ENCODE measurements around the gene IL21R. TPM values are rescaled to one million over a fixed set of nuclear protein-coding genes. Genes with fewer than 3 reads are reported as not detected.

Gene IL21R
- total RNA-seq, 1 donor: 10.1 TPM

DNA sequence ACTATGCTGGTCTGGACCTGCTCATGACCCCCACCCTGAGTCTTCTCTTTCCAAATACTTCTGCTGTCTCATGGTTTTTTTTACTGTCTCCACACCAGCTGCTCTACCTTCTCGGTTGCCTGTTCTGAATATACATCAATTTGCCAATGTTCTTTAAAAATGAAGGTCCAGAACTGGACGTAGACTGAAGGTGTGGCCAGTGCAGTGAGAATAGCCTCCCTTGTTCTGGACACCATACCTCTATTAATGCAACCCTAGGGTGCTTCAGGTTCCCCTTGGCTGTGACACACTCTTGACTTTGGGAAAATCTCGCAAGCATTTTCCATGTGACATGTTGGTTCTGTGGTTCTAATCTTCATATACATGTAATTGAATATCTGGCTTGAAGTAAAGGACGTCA is 15.3 kb upstream of the IL21R start:
- DNase-seq (ENCODE audit: insufficient read length, low spot score, missing footprints): no peak
- no peaks in the 10 kb centered on the region for H3K79me2 ChIP-seq (ENCODE audit: insufficient read depth, low read length)
- H4K20me1 ChIP-seq (ENCODE audit: insufficient read depth, low read length): no peaks in the 10 kb centered on the region
- no peak overlapping the region for H3K27ac ChIP-seq (ENCODE audit: low read depth, low read length)
- H3K4me1 ChIP-seq (ENCODE audit: insufficient read depth, low read length): no peaks in the 10 kb centered on the region
- H3K27me3 ChIP-seq (ENCODE audit: insufficient read depth, low read length): no peaks in the 10 kb centered on the region
- H3K9me3 ChIP-seq (ENCODE audit: low read depth, low read length): peaks cover 5% of the 10 kb centered on the region
- TF ChIP-seq, protein P1, sequence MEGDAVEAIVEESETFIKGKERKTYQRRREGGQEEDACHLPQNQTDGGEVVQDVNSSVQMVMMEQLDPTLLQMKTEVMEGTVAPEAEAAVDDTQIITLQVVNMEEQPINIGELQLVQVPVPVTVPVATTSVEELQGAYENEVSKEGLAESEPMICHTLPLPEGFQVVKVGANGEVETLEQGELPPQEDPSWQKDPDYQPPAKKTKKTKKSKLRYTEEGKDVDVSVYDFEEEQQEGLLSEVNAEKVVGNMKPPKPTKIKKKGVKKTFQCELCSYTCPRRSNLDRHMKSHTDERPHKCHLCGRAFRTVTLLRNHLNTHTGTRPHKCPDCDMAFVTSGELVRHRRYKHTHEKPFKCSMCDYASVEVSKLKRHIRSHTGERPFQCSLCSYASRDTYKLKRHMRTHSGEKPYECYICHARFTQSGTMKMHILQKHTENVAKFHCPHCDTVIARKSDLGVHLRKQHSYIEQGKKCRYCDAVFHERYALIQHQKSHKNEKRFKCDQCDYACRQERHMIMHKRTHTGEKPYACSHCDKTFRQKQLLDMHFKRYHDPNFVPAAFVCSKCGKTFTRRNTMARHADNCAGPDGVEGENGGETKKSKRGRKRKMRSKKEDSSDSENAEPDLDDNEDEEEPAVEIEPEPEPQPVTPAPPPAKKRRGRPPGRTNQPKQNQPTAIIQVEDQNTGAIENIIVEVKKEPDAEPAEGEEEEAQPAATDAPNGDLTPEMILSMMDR (IDR thresholded peaks at IDR 0.05; ENCODE audit: extremely low read depth, low read depth, low read length): no peak
- no peaks in the 10 kb centered on the region for H3K36me3 ChIP-seq (ENCODE audit: insufficient read depth, low read length)
- H2AFZ ChIP-seq (ENCODE audit: low read length): no peak overlapping the region
- H3K4me2 ChIP-seq (ENCODE audit: insufficient read depth, low read length): no peak overlapping the region
- H3K4me3 ChIP-seq (ENCODE audit: insufficient read depth, low read length): no peak overlapping the region

DNA sequence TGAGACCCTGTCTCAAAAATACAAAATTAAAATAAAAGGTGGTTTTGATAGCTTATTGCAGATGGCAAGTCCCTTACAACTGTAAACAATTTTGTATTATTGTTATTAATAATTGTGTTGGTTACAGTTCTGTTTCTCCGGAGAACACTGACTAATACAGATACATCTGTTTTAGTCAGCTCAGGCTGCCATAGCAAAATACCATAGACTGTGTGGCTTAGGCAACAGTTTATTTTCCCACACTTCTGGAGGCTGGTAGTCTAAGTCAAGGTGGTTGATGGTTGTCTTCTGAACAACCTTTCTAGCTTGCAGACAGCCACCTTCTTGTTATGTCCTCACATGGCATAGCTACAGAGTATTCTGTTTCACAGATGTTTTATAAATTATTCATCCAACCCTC is 14.2 kb upstream of the IL21R start:
- Histone ChIP-seq H3K4me3 (ENCODE audit: insufficient read depth, low read length) (no peak overlapping the region), H3K79me2 (ENCODE audit: insufficient read depth, low read length) (no peaks in the 10 kb centered on the region), H4K20me1 (ENCODE audit: insufficient read depth, low read length) (no peaks in the 10 kb centered on the region), H3K27me3 (ENCODE audit: insufficient read depth, low read length) (no peaks in the 10 kb centered on the region), H3K4me1 (ENCODE audit: insufficient read depth, low read length) (no peaks in the 10 kb centered on the region), H2AFZ (ENCODE audit: low read length) (no peak overlapping the region), H3K27ac (ENCODE audit: low read depth, low read length) (no peak overlapping the region), H3K9me3 (ENCODE audit: low read depth, low read length) (peaks cover 5% of the 10 kb centered on the region), H3K36me3 (ENCODE audit: insufficient read depth, low read length) (no peaks in the 10 kb centered on the region), H3K4me2 (ENCODE audit: insufficient read depth, low read length) (no peak overlapping the region)
- no peak for DNase-seq (ENCODE audit: insufficient read length, low spot score, missing footprints)
- TF ChIP-seq, protein P1 (IDR thresholded peaks at IDR 0.05; ENCODE audit: extremely low read depth, low read depth, low read length): no peak

DNA sequence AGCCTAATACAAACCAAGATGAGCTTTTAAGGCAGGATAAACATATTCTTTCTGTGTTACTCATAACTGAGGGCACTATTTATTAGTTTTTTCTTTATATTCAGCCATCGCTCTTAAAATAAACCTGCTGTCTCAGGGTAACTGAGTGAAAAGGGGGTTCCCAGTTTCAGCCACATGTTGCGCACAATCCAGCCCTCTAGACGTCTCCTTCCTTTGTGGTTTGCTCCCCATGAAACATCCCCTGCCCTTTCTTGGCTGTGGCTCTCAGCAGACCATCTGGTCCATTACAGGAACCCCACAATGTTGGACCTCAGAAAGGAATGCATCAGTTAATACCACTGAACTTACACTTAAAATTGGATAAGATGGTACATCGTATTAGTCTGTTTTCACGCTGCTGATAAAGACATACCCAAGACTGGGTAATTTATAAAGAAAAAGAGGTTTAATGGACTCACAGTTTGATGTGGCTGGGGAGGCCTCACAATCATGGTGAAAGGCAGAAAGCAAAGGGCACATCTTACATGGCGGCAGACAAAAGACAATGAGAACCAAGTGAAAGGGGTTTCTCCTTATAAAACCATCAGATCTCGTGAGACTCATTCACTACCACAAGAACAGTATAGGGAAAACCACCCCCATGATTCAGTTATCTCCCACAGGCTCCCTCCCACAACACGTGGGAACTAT is 12.6 kb upstream of the IL21R start:
- no peaks in the 10 kb centered on the region for H3K36me3 ChIP-seq (ENCODE audit: insufficient read depth, low read length)
- no peaks in the 10 kb centered on the region for H4K20me1 ChIP-seq (ENCODE audit: insufficient read depth, low read length)
- TF ChIP-seq, protein P1 (IDR thresholded peaks at IDR 0.05; ENCODE audit: extremely low read depth, low read depth, low read length): no peak
- H3K4me3 ChIP-seq (ENCODE audit: insufficient read depth, low read length): no peak overlapping the region
- no peaks in the 10 kb centered on the region for H3K27me3 ChIP-seq (ENCODE audit: insufficient read depth, low read length)
- DNase-seq (ENCODE audit: insufficient read length, low spot score, missing footprints): no peak
- H3K4me1 ChIP-seq (ENCODE audit: insufficient read depth, low read length): no peaks in the 10 kb centered on the region
- no peak overlapping the region for H3K27ac ChIP-seq (ENCODE audit: low read depth, low read length)
- H3K79me2 ChIP-seq (ENCODE audit: insufficient read depth, low read length): no peaks in the 10 kb centered on the region
- no peak overlapping the region for H3K4me2 ChIP-seq (ENCODE audit: insufficient read depth, low read length)
- H2AFZ ChIP-seq (ENCODE audit: low read length): no peak overlapping the region
- H3K9me3 ChIP-seq (ENCODE audit: low read depth, low read length): peaks cover 4% of the 10 kb centered on the region

DNA sequence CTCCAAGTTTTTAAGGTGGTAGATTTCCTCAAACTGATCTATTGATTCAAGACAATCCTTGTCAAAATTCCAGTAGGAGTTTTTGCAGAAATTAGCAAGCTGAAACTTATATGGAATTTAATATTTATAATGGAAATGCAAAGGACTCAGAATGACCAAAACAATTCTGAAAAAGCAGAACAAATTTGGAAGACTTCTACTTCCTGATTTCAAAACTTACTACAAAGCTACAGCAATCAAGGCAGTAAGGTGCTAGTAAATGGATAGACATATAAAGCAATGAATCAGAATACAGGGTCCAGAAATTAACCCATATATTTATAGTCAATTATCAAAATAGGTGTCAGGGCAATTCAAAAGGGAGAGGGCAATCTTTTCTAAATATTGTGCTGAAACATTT is 11.8 kb upstream of the IL21R start:
- H3K79me2 ChIP-seq (ENCODE audit: insufficient read depth, low read length): no peaks in the 10 kb centered on the region
- no peak overlapping the region for H3K4me3 ChIP-seq (ENCODE audit: insufficient read depth, low read length)
- H4K20me1 ChIP-seq (ENCODE audit: insufficient read depth, low read length): no peaks in the 10 kb centered on the region
- TF ChIP-seq, protein P1 (IDR thresholded peaks at IDR 0.05; ENCODE audit: extremely low read depth, low read depth, low read length): no peak
- no peaks in the 10 kb centered on the region for H3K36me3 ChIP-seq (ENCODE audit: insufficient read depth, low read length)
- H2AFZ ChIP-seq (ENCODE audit: low read length): no peak overlapping the region
- H3K27me3 ChIP-seq (ENCODE audit: insufficient read depth, low read length): no peaks in the 10 kb centered on the region
- H3K4me1 ChIP-seq (ENCODE audit: insufficient read depth, low read length): no peaks in the 10 kb centered on the region
- no peak for DNase-seq (ENCODE audit: insufficient read length, low spot score, missing footprints)
- H3K4me2 ChIP-seq (ENCODE audit: insufficient read depth, low read length): no peak overlapping the region
- no peak overlapping the region for H3K27ac ChIP-seq (ENCODE audit: low read depth, low read length)
- no peaks in the 10 kb centered on the region for H3K9me3 ChIP-seq (ENCODE audit: low read depth, low read length)
